HG02981 (cell line): ENCODE measurements around the gene HCAR2.
"Not testable (repeated sequence)": the region's sequence is repeated elsewhere in the genome, so short reads cannot be mapped to it uniquely, and the experiment has no call there.

Source experiments
- ATAC-seq: cut with Tn5 transposase; IDR thresholded peaks from one replicate; pipeline ENCODE4 v1.9.1; 2021; ENCODE audit warnings: mild to moderate bottlenecking, moderate library complexity; ENCODE audit not compliant: unreplicated experiment

HCAR2 gene

GRCh38 chr12:122702890-122703611 is at the start of gene HCAR2:
Gene HCAR2 (minus strand): TSS chr12:122703357. CDS start chr12:122703283, 74 bp downstream.
- not testable (repeated sequence) for ATAC-seq

GRCh38 chr12:122752464-122753318 is 49.5 kb upstream of the HCAR2 start, which contains the start of gene DENR:
Gene DENR (plus strand): TSS chr12:122752824. CDS start chr12:122753702, 878 bp downstream.
- ATAC-seq: peak; percentile 93

- ATAC-seq: not testable (repeated sequence)
Observed at GRCh38 chr12:122750781-122751515, 47.8 kb upstream of the HCAR2 start.

GRCh38 chr12:122749569-122750332 is 46.6 kb upstream of the HCAR2 start:
- no peak for ATAC-seq

- no peak for ATAC-seq
Observed at GRCh38 chr12:122747224-122748135, 44.3 kb upstream of the HCAR2 start.

GRCh38 chr12:122743895-122744525 is 40.9 kb upstream of the HCAR2 start:
- no peak for ATAC-seq

GRCh38 chr12:122740351-122740750 is 37.2 kb upstream of the HCAR2 start:
- ATAC-seq: no peak

GRCh38 chr12:122738571-122738970 is 35.4 kb upstream of the HCAR2 start:
- no peak for ATAC-seq

- ATAC-seq: no peak
Observed at GRCh38 chr12:122732611-122733010, 29.5 kb upstream of the HCAR2 start.

GRCh38 chr12:122732170-122732569 is 29.0 kb upstream of the HCAR2 start:
- no peak for ATAC-seq

GRCh38 chr12:122730215-122731014 is 27.3 kb upstream of the HCAR2 start, which contains the start of gene HCAR1:
Gene HCAR1 (minus strand): TSS chr12:122730844. CDS start chr12:122730339, 505 bp downstream.
- ATAC-seq: no peak

- ATAC-seq: no peak
Observed at GRCh38 chr12:122729583-122730214, 26.5 kb upstream of the HCAR2 start.

GRCh38 chr12:122726080-122726558 is 23.0 kb upstream of the HCAR2 start:
- no peak for ATAC-seq

- no peak for ATAC-seq
Observed at GRCh38 chr12:122725452-122726079, 22.4 kb upstream of the HCAR2 start.

- peak; percentile 50 for ATAC-seq
Observed at GRCh38 chr12:122724641-122725243, 21.6 kb upstream of the HCAR2 start.

- ATAC-seq: no peak
Observed at GRCh38 chr12:122722387-122722786, 19.2 kb upstream of the HCAR2 start.
